Erythroblast (primary cell): ENCODE measurements around the gene PTPRN2.

Experiments
- DNase-seq, 2 experiments: peaks; one replicate each; lab custom pipeline; 2025; lab: John Stamatoyannopoulos, UW
- GATA1 ChIP-seq: IDR thresholded peaks from 2 replicates; pipeline ENCODE4 v1.6.1; 2011; ENCODE audit warnings: low read depth, mild to moderate bottlenecking, control low read depth, low read length, moderate library complexity
- POLR2A ChIP-seq: IDR thresholded peaks from 2 replicates; pipeline ENCODE4 v1.6.1; 2011; ENCODE audit warnings: mild to moderate bottlenecking, low read length

PTPRN2 gene

GRCh38 chr7:157542068-157543021 is 1045.3 kb downstream of the PTPRN2 start:
- DNase-seq = no peak
- TF ChIP-seq GATA1 = no peak
- TF ChIP-seq POLR2A = no peak

GRCh38 chr7:157541295-157542067 is 1046.1 kb downstream of the PTPRN2 start:
- DNase-seq = no peak
- TF ChIP-seq GATA1 = no peak
- no peak for TF ChIP-seq POLR2A

GRCh38 chr7:157540606-157541294 is 1046.9 kb downstream of the PTPRN2 start:
- TF ChIP-seq GATA1 (no peak), POLR2A (no peak)
- DNase-seq = no peak

GRCh38 chr7:157540020-157540419 is 1047.6 kb downstream of the PTPRN2 start:
- TF ChIP-seq POLR2A (no peak), GATA1 (no peak)
- no peak for DNase-seq

GRCh38 chr7:157539521-157539920 is 1048.1 kb downstream of the PTPRN2 start:
- no peak for DNase-seq
- TF ChIP-seq GATA1 (no peak), POLR2A (no peak)

GRCh38 chr7:157538735-157539134 is 1048.9 kb downstream of the PTPRN2 start:
- TF ChIP-seq GATA1 (no peak), POLR2A (no peak)
- DNase-seq = no peak

GRCh38 chr7:157538321-157538720 is 1049.3 kb downstream of the PTPRN2 start:
- TF ChIP-seq POLR2A (no peak), GATA1 (no peak)
- no peak for DNase-seq

- no peak for DNase-seq
Observed at GRCh38 chr7:157537056-157537455, 1050.6 kb downstream of the PTPRN2 start.

GRCh38 chr7:157532068-157532467 is 1055.6 kb downstream of the PTPRN2 start:
- no peak for TF ChIP-seq POLR2A
- no peak for TF ChIP-seq GATA1
- no peak for DNase-seq

More at GRCh38 chr7:157537056-157537455, 1050.6 kb downstream of the PTPRN2 start:
- TF ChIP-seq GATA1 (no peak), POLR2A (no peak)

GRCh38 chr7:157529768-157530560 is 1057.7 kb downstream of the PTPRN2 start:
- no peak for DNase-seq
- TF ChIP-seq GATA1 = no peak
- no peak for TF ChIP-seq POLR2A

GRCh38 chr7:157528785-157529341 is 1058.8 kb downstream of the PTPRN2 start:
- TF ChIP-seq GATA1 (no peak), POLR2A (no peak)
- no peak for DNase-seq

- no peak for DNase-seq
- TF ChIP-seq GATA1 = no peak
- TF ChIP-seq POLR2A = no peak
Observed at GRCh38 chr7:157527686-157528085, 1059.9 kb downstream of the PTPRN2 start.

GRCh38 chr7:157526913-157527634 is 1060.5 kb downstream of the PTPRN2 start:
- TF ChIP-seq GATA1 (no peak), POLR2A (no peak)
- DNase-seq = no peak
